Panc1 (cell line): ENCODE results near the gene PARD3. TPM values are rescaled to one million over a fixed set of nuclear protein-coding genes. Genes with fewer than 3 reads are reported as not detected.

Source experiments
- ATAC-seq: fragments of 200-7000 bp; cut with Tn5 transposase; 2 replicates; pipeline ENCODE4 v1.9.1; 2020; ENCODE audit warnings: mild to moderate bottlenecking, moderate library complexity
- BruUV-seq: library from RNA; stranded (reverse); fragments of 400-500 nt; replicated peaks from 2 replicates; lab custom pipeline; 2021; lab: Mats Ljungman, UMichigan
- CTCF ChIA-PET: fragments of 300-600 bp; sonication (Branson Sonifier 250); formaldehyde crosslinking; loops from one replicate; lab custom pipeline; 2022; ENCODE audit warnings: antibody characterized with exemption; lab: Charles Lee
- POLR2A ChIA-PET: fragments of 300-600 bp; sonication (Branson Sonifier 250); formaldehyde crosslinking; loops from one replicate; lab custom pipeline; 2022; ENCODE audit warnings: antibody characterized with exemption; lab: Charles Lee
- DNase-seq: peaks from one replicate; pipeline ENCODE4 v3.0.0-alpha.2; 2010; ENCODE audit warnings: low read depth, low spot score
- H3K27ac ChIP-seq: 2 replicates; pipeline ENCODE4 v1.5.1; 2011; ENCODE audit warnings: mild to moderate bottlenecking, low read length, inconsistent platforms
- H3K27me3 ChIP-seq: fragments of 200-500 bp; sonication (Bioruptor generic); 2 replicates; pipeline ENCODE4 v1.6.0; 2014; ENCODE audit warnings: low read length, inconsistent platforms; ENCODE audit not compliant: control insufficient read depth, insufficient read depth
- H3K36me3 ChIP-seq: fragments of 200-500 bp; sonication (Bioruptor generic); 2 replicates; pipeline ENCODE4 v1.5.1; 2014; ENCODE audit warnings: inconsistent platforms, mild to moderate bottlenecking, low read length, moderate library complexity; ENCODE audit not compliant: control insufficient read depth, insufficient read depth
- H3K4me1 ChIP-seq: 2 replicates; pipeline ENCODE4 v1.5.1; 2011; ENCODE audit warnings: inconsistent platforms, mild to moderate bottlenecking, low read length, moderate library complexity; ENCODE audit not compliant: control insufficient read depth, insufficient read depth
- H3K4me3 ChIP-seq, 2 experiments: 2 replicates each; pipeline ENCODE4 v1.5.1; 2011 to 2012; ENCODE audit warnings: low read depth in 2 of 2, low read length in 2 of 2, mild to moderate bottlenecking in 2 of 2, inconsistent platforms in 1 of 2, moderate library complexity in 1 of 2
- H3K9me3 ChIP-seq: fragments of 200-500 bp; sonication (Bioruptor generic); 2 replicates; pipeline ENCODE4 v1.5.1; 2014; ENCODE audit warnings: low read depth, mild to moderate bottlenecking, inconsistent platforms, low read length, moderate library complexity; ENCODE audit not compliant: control insufficient read depth, insufficient read depth
- POLR2AphosphoS5 ChIP-seq: IDR thresholded peaks from 2 replicates; pipeline ENCODE4 v1.6.1; 2012; ENCODE audit warnings: mild to moderate bottlenecking, low read depth, low read length, moderate library complexity
- SIN3A ChIP-seq: IDR thresholded peaks from 2 replicates; pipeline ENCODE4 v1.6.1; 2012; ENCODE audit warnings: low read depth, mild to moderate bottlenecking, low read length, moderate library complexity, borderline replicate concordance; ENCODE audit not compliant: insufficient read depth
- TCF7L2 ChIP-seq: IDR thresholded peaks from 2 replicates; pipeline ENCODE4 v1.6.1; 2011; ENCODE audit warnings: mild to moderate bottlenecking, low read depth, low read length, inconsistent platforms
- in situ Hi-C: cut with HindIII; loops from 2 replicates; pipeline ENCODE4 v1.10.0; 2016; ENCODE audit warnings: low sequenced_read_pairs, low pct_unique_long_range_greater_than_20kb
- intact Hi-C: fragments of 100-400 bp; cut with micrococcal nuclease; formaldehyde crosslinking; loops from one replicate; pipeline ENCODE4 v1.10.0; 2022; ENCODE audit not compliant: unreplicated experiment
- total RNA-seq: library from RNA; stranded (reverse); gene quantifications from one replicate; pipeline ENCODE4 v1.2.1, GENCODE V29; 2021; ENCODE audit not compliant: unreplicated experiment
- TF ChIP-seq, protein P1 (sequence below): fragments of 450-650 bp; IDR thresholded peaks from 2 replicates; pipeline ENCODE4 v1.5.1; 2017; ENCODE audit warnings: mild to moderate bottlenecking
- TF ChIP-seq, protein P2 (sequence below), 2 experiments: IDR thresholded peaks; 2 replicates each; pipeline ENCODE4 v1.6.1; 2011 to 2012; ENCODE audit warnings: low read depth in 2 of 2, control low read depth in 1 of 2, low read length in 1 of 2, mild to moderate bottlenecking in 1 of 2, moderate library complexity in 1 of 2; ENCODE audit not compliant: insufficient read depth in 1 of 2

The PARD3 gene
- total RNA-seq, 1 experiment from 2014 or later: 29.8 TPM

GRCh38 chr10:34333513-34333912 is 481.6 kb downstream of the PARD3 start:
- Histone ChIP-seq H3K27me3 (no peaks in the 10 kb centered on the region), H3K4me3 (no peak overlapping the region), H3K4me1 (no peaks in the 10 kb centered on the region), H3K9me3 (no peaks in the 10 kb centered on the region), H3K27ac (no peak overlapping the region), H3K36me3 (no peaks in the 10 kb centered on the region; the same call in 1 of the 2 replicates)
- ChIA-PET CTCF (no interaction called here), POLR2A (interaction anchor here (0.7 kb wide), 1 partner anchor 27 kb away, joined by 3 read pairs; no protein-coding TSS in a partner anchor)
- intact Hi-C loops (no loop called here), in situ Hi-C loops (no loop called here)
- DNase-seq (no peak), ATAC-seq (no peak)
- no TSS peak for BruUV-seq
- TF ChIP-seq SIN3A (no peak), TCF7L2 (no peak), POLR2AphosphoS5 (no peak)
- TF ChIP-seq, protein P1, sequence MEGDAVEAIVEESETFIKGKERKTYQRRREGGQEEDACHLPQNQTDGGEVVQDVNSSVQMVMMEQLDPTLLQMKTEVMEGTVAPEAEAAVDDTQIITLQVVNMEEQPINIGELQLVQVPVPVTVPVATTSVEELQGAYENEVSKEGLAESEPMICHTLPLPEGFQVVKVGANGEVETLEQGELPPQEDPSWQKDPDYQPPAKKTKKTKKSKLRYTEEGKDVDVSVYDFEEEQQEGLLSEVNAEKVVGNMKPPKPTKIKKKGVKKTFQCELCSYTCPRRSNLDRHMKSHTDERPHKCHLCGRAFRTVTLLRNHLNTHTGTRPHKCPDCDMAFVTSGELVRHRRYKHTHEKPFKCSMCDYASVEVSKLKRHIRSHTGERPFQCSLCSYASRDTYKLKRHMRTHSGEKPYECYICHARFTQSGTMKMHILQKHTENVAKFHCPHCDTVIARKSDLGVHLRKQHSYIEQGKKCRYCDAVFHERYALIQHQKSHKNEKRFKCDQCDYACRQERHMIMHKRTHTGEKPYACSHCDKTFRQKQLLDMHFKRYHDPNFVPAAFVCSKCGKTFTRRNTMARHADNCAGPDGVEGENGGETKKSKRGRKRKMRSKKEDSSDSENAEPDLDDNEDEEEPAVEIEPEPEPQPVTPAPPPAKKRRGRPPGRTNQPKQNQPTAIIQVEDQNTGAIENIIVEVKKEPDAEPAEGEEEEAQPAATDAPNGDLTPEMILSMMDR: no peak
- TF ChIP-seq, protein P2, sequence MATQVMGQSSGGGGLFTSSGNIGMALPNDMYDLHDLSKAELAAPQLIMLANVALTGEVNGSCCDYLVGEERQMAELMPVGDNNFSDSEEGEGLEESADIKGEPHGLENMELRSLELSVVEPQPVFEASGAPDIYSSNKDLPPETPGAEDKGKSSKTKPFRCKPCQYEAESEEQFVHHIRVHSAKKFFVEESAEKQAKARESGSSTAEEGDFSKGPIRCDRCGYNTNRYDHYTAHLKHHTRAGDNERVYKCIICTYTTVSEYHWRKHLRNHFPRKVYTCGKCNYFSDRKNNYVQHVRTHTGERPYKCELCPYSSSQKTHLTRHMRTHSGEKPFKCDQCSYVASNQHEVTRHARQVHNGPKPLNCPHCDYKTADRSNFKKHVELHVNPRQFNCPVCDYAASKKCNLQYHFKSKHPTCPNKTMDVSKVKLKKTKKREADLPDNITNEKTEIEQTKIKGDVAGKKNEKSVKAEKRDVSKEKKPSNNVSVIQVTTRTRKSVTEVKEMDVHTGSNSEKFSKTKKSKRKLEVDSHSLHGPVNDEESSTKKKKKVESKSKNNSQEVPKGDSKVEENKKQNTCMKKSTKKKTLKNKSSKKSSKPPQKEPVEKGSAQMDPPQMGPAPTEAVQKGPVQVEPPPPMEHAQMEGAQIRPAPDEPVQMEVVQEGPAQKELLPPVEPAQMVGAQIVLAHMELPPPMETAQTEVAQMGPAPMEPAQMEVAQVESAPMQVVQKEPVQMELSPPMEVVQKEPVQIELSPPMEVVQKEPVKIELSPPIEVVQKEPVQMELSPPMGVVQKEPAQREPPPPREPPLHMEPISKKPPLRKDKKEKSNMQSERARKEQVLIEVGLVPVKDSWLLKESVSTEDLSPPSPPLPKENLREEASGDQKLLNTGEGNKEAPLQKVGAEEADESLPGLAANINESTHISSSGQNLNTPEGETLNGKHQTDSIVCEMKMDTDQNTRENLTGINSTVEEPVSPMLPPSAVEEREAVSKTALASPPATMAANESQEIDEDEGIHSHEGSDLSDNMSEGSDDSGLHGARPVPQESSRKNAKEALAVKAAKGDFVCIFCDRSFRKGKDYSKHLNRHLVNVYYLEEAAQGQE (IDR thresholded peaks at IDR 0.05; ENCODE audit: insufficient read depth in 1 of 2, low read depth in 2 of 2, low read length in 1 of 2): no peak

DNA sequence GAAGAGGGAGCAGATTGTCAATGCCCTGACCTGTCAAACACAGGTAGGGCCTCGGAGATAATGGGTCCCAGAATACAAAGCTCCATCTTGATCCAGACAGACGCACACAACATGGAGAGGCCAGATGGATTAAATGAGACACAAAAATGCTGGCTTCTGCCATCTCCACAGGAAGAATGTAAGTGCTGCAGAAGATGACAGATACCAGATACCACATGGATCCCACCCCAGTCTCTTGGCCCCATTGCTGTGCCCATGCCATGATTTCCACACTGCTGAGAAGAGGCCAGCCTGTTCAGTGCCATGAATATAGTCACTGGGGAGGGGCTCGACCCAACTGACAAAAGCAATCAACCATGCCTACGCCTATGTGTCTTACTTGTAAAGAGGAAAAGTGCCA is 487.9 kb downstream of the PARD3 start:
- ChIA-PET POLR2A (no interaction called here), CTCF (no interaction called here)
- no peaks in the 10 kb centered on the region for H3K9me3 ChIP-seq
- no peaks in the 10 kb centered on the region for H3K4me1 ChIP-seq
- ATAC-seq: no peak
- H3K4me3 ChIP-seq: no peak overlapping the region
- no peak overlapping the region for H3K27ac ChIP-seq
- intact Hi-C loops: no loop called here
- in situ Hi-C loops: no loop called here
- H3K27me3 ChIP-seq: no peaks in the 10 kb centered on the region
- TF ChIP-seq TCF7L2: no peak
- TF ChIP-seq, protein P2 (IDR thresholded peaks at IDR 0.05; ENCODE audit: insufficient read depth in 1 of 2, low read depth in 2 of 2, low read length in 1 of 2): no peak
- H3K36me3 ChIP-seq: no peaks in the 10 kb centered on the region
- BruUV-seq: no TSS peak
- DNase-seq: no peak
